ENCODE measurements around the gene KLRC1.

DNA sequence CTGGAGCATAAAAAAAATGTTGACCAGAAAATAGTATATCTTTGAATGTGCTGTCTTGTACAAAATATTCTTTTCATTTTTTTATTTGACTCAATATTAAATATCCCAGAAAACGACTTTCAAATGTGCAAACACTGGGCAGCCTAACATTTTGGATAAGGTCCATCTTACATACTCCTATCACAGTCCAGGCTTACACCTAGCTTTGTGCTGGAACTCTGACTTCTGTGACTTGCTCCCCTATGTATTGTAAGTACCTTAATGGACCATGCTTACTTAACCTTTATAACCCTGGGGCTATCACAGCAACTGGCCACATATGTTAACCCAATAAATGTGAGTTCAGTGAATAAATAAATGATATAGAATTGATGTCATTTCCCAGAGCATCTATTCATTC lies 44.9 kb upstream of the KLRC1 start:
- TF ChIP-seq, protein P1, sequence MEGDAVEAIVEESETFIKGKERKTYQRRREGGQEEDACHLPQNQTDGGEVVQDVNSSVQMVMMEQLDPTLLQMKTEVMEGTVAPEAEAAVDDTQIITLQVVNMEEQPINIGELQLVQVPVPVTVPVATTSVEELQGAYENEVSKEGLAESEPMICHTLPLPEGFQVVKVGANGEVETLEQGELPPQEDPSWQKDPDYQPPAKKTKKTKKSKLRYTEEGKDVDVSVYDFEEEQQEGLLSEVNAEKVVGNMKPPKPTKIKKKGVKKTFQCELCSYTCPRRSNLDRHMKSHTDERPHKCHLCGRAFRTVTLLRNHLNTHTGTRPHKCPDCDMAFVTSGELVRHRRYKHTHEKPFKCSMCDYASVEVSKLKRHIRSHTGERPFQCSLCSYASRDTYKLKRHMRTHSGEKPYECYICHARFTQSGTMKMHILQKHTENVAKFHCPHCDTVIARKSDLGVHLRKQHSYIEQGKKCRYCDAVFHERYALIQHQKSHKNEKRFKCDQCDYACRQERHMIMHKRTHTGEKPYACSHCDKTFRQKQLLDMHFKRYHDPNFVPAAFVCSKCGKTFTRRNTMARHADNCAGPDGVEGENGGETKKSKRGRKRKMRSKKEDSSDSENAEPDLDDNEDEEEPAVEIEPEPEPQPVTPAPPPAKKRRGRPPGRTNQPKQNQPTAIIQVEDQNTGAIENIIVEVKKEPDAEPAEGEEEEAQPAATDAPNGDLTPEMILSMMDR (IDR thresholded peaks at IDR 0.05; ENCODE audit: extremely low read depth in 1 of 2, insufficient read depth in 1 of 2, low read depth in 1 of 2, low read length in 2 of 2): no peak
- TF ChIP-seq POLR2A (IDR thresholded peaks at IDR 0.05; ENCODE audit: low read depth, low read length) (no peak), GATA2 (IDR thresholded peaks at IDR 0.05; ENCODE audit: insufficient read depth, insufficient read length, low read depth, low read length) (no peak), EZH2 (IDR thresholded peaks at IDR 0.05; ENCODE audit: borderline replicate concordance, low read depth, low read length, severe bottlenecking) (no peak), POLR2AphosphoS5 (IDR thresholded peaks at IDR 0.05; ENCODE audit: insufficient read depth, low read depth, low read length) (no peak), JUN (IDR thresholded peaks at IDR 0.05; ENCODE audit: borderline replicate concordance, insufficient read depth, insufficient read length, low read depth) (no peak), MYC (IDR thresholded peaks at IDR 0.05; ENCODE audit: low read depth, low read length) (no peak), FOS (IDR thresholded peaks at IDR 0.05; ENCODE audit: borderline replicate concordance, insufficient read depth, low read length) (no peak)
- TF ChIP-seq, protein P2, sequence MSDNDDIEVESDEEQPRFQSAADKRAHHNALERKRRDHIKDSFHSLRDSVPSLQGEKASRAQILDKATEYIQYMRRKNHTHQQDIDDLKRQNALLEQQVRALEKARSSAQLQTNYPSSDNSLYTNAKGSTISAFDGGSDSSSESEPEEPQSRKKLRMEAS (IDR thresholded peaks at IDR 0.05; ENCODE audit: insufficient read depth, insufficient read length): no peak

All from endothelial cell of umbilical vein (primary cell).